H9 (cell line): ENCODE results near the gene OVOL1. TPM values are rescaled to one million over a fixed set of nuclear protein-coding genes. Genes with fewer than 3 reads are reported as not detected.
"Not testable (repeated sequence)": the region's sequence is repeated elsewhere in the genome, so short reads cannot be mapped to it uniquely, and the experiment has no call there.

Source experiments
- DNase-seq: peaks from one replicate; pipeline ENCODE4 v3.0.0-alpha.2; 2017
- H2AFZ ChIP-seq: one replicate; pipeline ENCODE4 v1.6.1; 2013; ENCODE audit warnings: mild to moderate bottlenecking, low read length, control low read depth, moderate library complexity
- H2AK5ac ChIP-seq: 2 replicates; pipeline ENCODE4 v1.6.1; 2013; ENCODE audit warnings: low read length, control low read depth, mixed read lengths; ENCODE audit not compliant: insufficient read length
- H2BK120ac ChIP-seq: one replicate; pipeline ENCODE4 v1.6.1; 2013; ENCODE audit warnings: low read depth, mild to moderate bottlenecking, low read length, control low read depth, inconsistent platforms; ENCODE audit not compliant: poor library complexity, severe bottlenecking
- H2BK12ac ChIP-seq: 2 replicates; pipeline ENCODE4 v1.6.1; 2013; ENCODE audit warnings: low read length, control low read depth, mixed read lengths, low read depth; ENCODE audit not compliant: insufficient read length
- H2BK15ac ChIP-seq: 2 replicates; pipeline ENCODE4 v1.6.1; 2013; ENCODE audit warnings: low read depth, low read length, control low read depth
- H2BK20ac ChIP-seq: one replicate; pipeline ENCODE4 v1.6.1; 2013; ENCODE audit warnings: low read depth, mild to moderate bottlenecking, low read length, control low read depth, inconsistent platforms; ENCODE audit not compliant: poor library complexity, severe bottlenecking
- H2BK5ac ChIP-seq: 2 replicates; pipeline ENCODE4 v1.6.1; 2013; ENCODE audit warnings: low read length, control low read depth, mixed read lengths; ENCODE audit not compliant: insufficient read length
- H3K14ac ChIP-seq: 2 replicates; pipeline ENCODE4 v1.6.1; 2013; ENCODE audit warnings: low read length, control low read depth; ENCODE audit not compliant: insufficient read depth
- H3K18ac ChIP-seq: 2 replicates; pipeline ENCODE4 v1.6.1; 2013; ENCODE audit warnings: low read depth, mild to moderate bottlenecking, mixed read lengths, low read length, control low read depth; ENCODE audit not compliant: insufficient read length
- H3K23ac ChIP-seq: 2 replicates; pipeline ENCODE4 v1.6.1; 2013; ENCODE audit warnings: low read length, control low read depth, mixed read lengths, low read depth; ENCODE audit not compliant: insufficient read length
- H3K23me2 ChIP-seq: 2 replicates; pipeline ENCODE4 v1.6.1; 2013; ENCODE audit warnings: low read depth, mild to moderate bottlenecking, mixed read lengths, low read length, control low read depth; ENCODE audit not compliant: insufficient read length, poor library complexity, severe bottlenecking
- H3K27ac ChIP-seq: 2 replicates; pipeline ENCODE4 v1.5.1; 2013; ENCODE audit warnings: low read length, control low read depth, mixed read lengths, low read depth; ENCODE audit not compliant: insufficient read length
- H3K27me3 ChIP-seq: 2 replicates; pipeline ENCODE4 v1.6.1; 2013; ENCODE audit warnings: low read length, control low read depth, inconsistent platforms; ENCODE audit not compliant: insufficient read depth
- H3K4ac ChIP-seq: 2 replicates; pipeline ENCODE4 v1.6.1; 2013; ENCODE audit warnings: low read depth, mild to moderate bottlenecking, control low read depth, inconsistent platforms, low read length, moderate library complexity
- H3K4me1 ChIP-seq: 2 replicates; pipeline ENCODE4 v1.6.1; 2013; ENCODE audit warnings: low read length, control low read depth, inconsistent platforms; ENCODE audit not compliant: insufficient read depth
- H3K4me2 ChIP-seq: 2 replicates; pipeline ENCODE4 v1.6.1; 2013; ENCODE audit warnings: low read length, control low read depth, mixed read lengths; ENCODE audit not compliant: insufficient read length, insufficient read depth
- H3K56ac ChIP-seq: 2 replicates; pipeline ENCODE4 v1.6.1; 2013; ENCODE audit warnings: low read depth, mild to moderate bottlenecking, mixed read lengths, low read length, control low read depth; ENCODE audit not compliant: insufficient read length
- H3K79me1 ChIP-seq: 2 replicates; pipeline ENCODE4 v1.6.1; 2013; ENCODE audit warnings: low read depth, mild to moderate bottlenecking, moderate library complexity, low read length, control low read depth, inconsistent platforms; ENCODE audit not compliant: insufficient read depth, poor library complexity, severe bottlenecking
- H3K79me2 ChIP-seq: 2 replicates; pipeline ENCODE4 v1.6.1; 2013; ENCODE audit warnings: low read length, control low read depth, inconsistent platforms; ENCODE audit not compliant: insufficient read depth
- H3K9ac ChIP-seq: 2 replicates; pipeline ENCODE4 v1.6.1; 2013; ENCODE audit warnings: low read length, control low read depth, mixed read lengths; ENCODE audit not compliant: insufficient read length; ENCODE audit errors: extremely low read depth
- H3K9me3 ChIP-seq: one replicate; pipeline ENCODE4 v1.6.1; 2013; ENCODE audit warnings: low read depth, low read length, inconsistent platforms; ENCODE audit not compliant: control insufficient read depth
- H3T11ph ChIP-seq: one replicate; pipeline ENCODE4 v1.6.1; 2013; ENCODE audit warnings: mild to moderate bottlenecking, low read length, control low read depth, inconsistent platforms
- H4K20me1 ChIP-seq: one replicate; pipeline ENCODE4 v1.6.1; 2013; ENCODE audit not compliant: control insufficient read depth, insufficient read length, insufficient read depth
- H4K5ac ChIP-seq: 2 replicates; pipeline ENCODE4 v1.6.1; 2013; ENCODE audit warnings: low read depth, mild to moderate bottlenecking, mixed read lengths, low read length, control low read depth; ENCODE audit not compliant: insufficient read length
- H4K8ac ChIP-seq: replicated peaks from 2 replicates; pipeline ENCODE4 v1.6.1; 2013; ENCODE audit warnings: low read length, control low read depth, mixed read lengths, low read depth; ENCODE audit not compliant: insufficient read length
- H4K91ac ChIP-seq: 2 replicates; pipeline ENCODE4 v1.6.1; 2013; ENCODE audit warnings: low read depth, mild to moderate bottlenecking, moderate library complexity, mixed read lengths, low read length, control low read depth; ENCODE audit not compliant: insufficient read length
- H3K27ac Mint-ChIP-seq, 3 experiments: 2 replicates in 2 of 3; 3 replicates in 1 of 3; pipeline ENCODE4 v1.8.0; 2020 to 2021; ENCODE audit warnings: mixed read lengths in 3 of 3, mild to moderate bottlenecking in 1 of 3, moderate library complexity in 1 of 3
- H3K27me3 Mint-ChIP-seq: 2 replicates; pipeline ENCODE4 v1.8.0; 2021; ENCODE audit warnings: low read depth, mild to moderate bottlenecking, moderate library complexity, mixed read lengths
- H3K36me3 Mint-ChIP-seq, 3 experiments: 2 replicates in 2 of 3; 3 replicates in 1 of 3; pipeline ENCODE4 v1.8.0; 2020 to 2021; ENCODE audit warnings: low read depth in 3 of 3, mixed read lengths in 3 of 3; ENCODE audit not compliant: insufficient read depth in 1 of 3
- H3K4me1 Mint-ChIP-seq, 2 experiments: 2 replicates each; pipeline ENCODE4 v1.8.0; 2020; ENCODE audit warnings: mixed read lengths in 2 of 2
- H3K4me3 Mint-ChIP-seq, 2 experiments: 2 replicates in 1 of 2; 3 replicates in 1 of 2; pipeline ENCODE4 v1.8.0; 2020 to 2021; ENCODE audit warnings: mild to moderate bottlenecking in 2 of 2, mixed read lengths in 2 of 2, moderate library complexity in 1 of 2
- H3K9me3 Mint-ChIP-seq, 2 experiments: 2 replicates in 1 of 2; 3 replicates in 1 of 2; pipeline ENCODE4 v1.8.0; 2020; ENCODE audit warnings: mild to moderate bottlenecking in 2 of 2, mixed read lengths in 2 of 2, moderate library complexity in 1 of 2
- WGBS: extraction: QIAGEN DNeasy Blood & Tissue Kit; methylation state at CpG from one replicate; pipeline ENCODE4 v1.1.7; 2013; ENCODE audit warnings: missing lambda C conversion rate, low lambda C conversion rate, mixed read lengths; ENCODE audit not compliant: insufficient read length; ENCODE audit errors: extremely low coverage; 5-methylcytosine and 5-hydroxymethylcytosine counted together
- total RNA-seq: library from RNA; stranded (reverse); gene quantifications from 2 replicates; pipeline ENCODE4 v1.2.1, GENCODE V29; 2021
- TF ChIP-seq, protein P1 (sequence below): fragments of 200-600 bp; sonication (generic); conservative IDR thresholded peaks from 3 replicates; pipeline ENCODE4 v1.8.0; 2021; ENCODE audit warnings: antibody characterized with exemption, mild to moderate bottlenecking

OVOL1 gene
- total RNA-seq, 1 experiment from 2014 or later: 5.1 TPM

DNA sequence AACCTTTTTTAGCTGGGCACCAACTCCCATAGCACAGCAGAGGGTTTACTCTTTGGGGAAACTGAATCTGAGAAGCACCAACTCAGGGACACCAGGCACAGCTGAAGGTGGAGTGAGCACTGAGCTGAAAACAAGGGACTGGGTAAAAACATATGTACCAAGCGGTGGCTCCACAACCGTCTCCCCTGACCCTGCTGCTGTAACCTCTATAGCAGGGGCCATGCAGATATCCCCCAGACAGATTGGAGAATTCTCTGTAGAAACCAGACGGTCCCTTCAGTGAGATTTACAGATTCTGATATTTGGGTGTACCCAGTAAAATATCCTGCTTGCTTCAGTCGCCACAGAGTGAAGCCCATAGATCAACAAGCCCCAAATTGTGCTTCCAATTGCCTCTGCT lies 42.6 kb downstream of the OVOL1 start:
- Mint-ChIP-seq H3K4me1 (peaks cover 4 to 14% of the 10 kb centered on the region in 2 experiments), H3K9me3 (peaks cover 0 to 6% of the 10 kb centered on the region in 2 experiments; a peak in 1 of 5 replicates), H3K27ac (no peak overlapping the region), H3K27me3 (peaks cover 28% of the 10 kb centered on the region), H3K4me3 (no peak overlapping the region), H3K36me3 (peaks cover 0 to 2% (median 1%) of the 10 kb centered on the region in 3 experiments; a peak in 2 of 7 replicates)
- H4K91ac ChIP-seq: no peak overlapping the region
- no peak overlapping the region for H3T11ph ChIP-seq
- no peak overlapping the region for H3K56ac ChIP-seq
- H2BK20ac ChIP-seq: no peak overlapping the region
- peaks cover 8% of the 10 kb centered on the region for H3K23me2 ChIP-seq
- no peak overlapping the region for H3K23ac ChIP-seq
- H2BK15ac ChIP-seq: no peak overlapping the region
- H4K5ac ChIP-seq: no peak overlapping the region
- no peak overlapping the region for H4K8ac ChIP-seq
- H3K4ac ChIP-seq: no peak overlapping the region
- TF ChIP-seq, protein P1, sequence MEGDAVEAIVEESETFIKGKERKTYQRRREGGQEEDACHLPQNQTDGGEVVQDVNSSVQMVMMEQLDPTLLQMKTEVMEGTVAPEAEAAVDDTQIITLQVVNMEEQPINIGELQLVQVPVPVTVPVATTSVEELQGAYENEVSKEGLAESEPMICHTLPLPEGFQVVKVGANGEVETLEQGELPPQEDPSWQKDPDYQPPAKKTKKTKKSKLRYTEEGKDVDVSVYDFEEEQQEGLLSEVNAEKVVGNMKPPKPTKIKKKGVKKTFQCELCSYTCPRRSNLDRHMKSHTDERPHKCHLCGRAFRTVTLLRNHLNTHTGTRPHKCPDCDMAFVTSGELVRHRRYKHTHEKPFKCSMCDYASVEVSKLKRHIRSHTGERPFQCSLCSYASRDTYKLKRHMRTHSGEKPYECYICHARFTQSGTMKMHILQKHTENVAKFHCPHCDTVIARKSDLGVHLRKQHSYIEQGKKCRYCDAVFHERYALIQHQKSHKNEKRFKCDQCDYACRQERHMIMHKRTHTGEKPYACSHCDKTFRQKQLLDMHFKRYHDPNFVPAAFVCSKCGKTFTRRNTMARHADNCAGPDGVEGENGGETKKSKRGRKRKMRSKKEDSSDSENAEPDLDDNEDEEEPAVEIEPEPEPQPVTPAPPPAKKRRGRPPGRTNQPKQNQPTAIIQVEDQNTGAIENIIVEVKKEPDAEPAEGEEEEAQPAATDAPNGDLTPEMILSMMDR: no peak
- no peaks in the 10 kb centered on the region for H3K9me3 ChIP-seq
- H2BK12ac ChIP-seq: no peak overlapping the region
- no peaks in the 10 kb centered on the region for H3K79me2 ChIP-seq
- no peak overlapping the region for H3K27ac ChIP-seq
- WGBS: no CpG with 5 or more reads among the region's 4 CpGs
- H2BK5ac ChIP-seq: no peak overlapping the region
- no peak overlapping the region for H3K4me2 ChIP-seq
- no peak overlapping the region for H2AFZ ChIP-seq
- no peaks in the 10 kb centered on the region for H4K20me1 ChIP-seq
- no peak overlapping the region for H3K14ac ChIP-seq
- H2AK5ac ChIP-seq: no peak overlapping the region
- H3K27me3 ChIP-seq: peaks cover 2% of the 10 kb centered on the region
- H3K9ac ChIP-seq: no peak overlapping the region
- no peak overlapping the region for H2BK120ac ChIP-seq
- peaks cover 4% of the 10 kb centered on the region; the same call in 1 of the 2 replicates for H3K4me1 ChIP-seq
- no peaks in the 10 kb centered on the region for H3K79me1 ChIP-seq
- no peak for DNase-seq
- H3K18ac ChIP-seq: no peak overlapping the region

DNA sequence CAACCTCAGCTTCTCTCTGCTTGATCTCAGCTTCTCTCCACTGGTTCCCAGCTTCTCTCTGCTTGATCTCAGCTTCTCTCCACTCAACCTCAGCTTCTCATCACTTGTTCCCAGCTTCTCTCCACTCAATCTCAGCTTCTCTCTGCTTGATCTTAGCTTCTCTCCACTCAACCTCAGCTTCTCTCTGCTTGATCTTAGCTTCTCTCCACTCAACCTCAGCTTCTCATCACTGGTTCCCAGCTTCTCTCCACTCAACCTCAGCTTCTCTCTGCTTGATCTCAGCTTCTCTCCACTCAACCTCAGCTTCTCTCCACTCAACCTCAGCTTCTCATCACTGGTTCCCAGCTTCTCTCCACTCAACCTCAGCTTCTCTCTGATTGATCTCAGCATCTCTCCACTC lies 45.4 kb downstream of the OVOL1 start:
- not testable (repeated sequence) for H2BK120ac ChIP-seq, H2BK12ac ChIP-seq, H3K4me1 ChIP-seq, H3K27me3 ChIP-seq, H3K9me3 ChIP-seq, H3K23ac ChIP-seq, H3K9ac ChIP-seq, H2BK15ac ChIP-seq, H3K79me2 ChIP-seq, H2AK5ac ChIP-seq, H3K36me3 Mint-ChIP-seq, H3K79me1 ChIP-seq, H3K18ac ChIP-seq, H3K14ac ChIP-seq, H3K27ac ChIP-seq, H2AFZ ChIP-seq, H3K9me3 Mint-ChIP-seq, H3T11ph ChIP-seq, H4K91ac ChIP-seq, H4K20me1 ChIP-seq, H4K8ac ChIP-seq, H3K56ac ChIP-seq, DNase-seq, H4K5ac ChIP-seq, H2BK5ac ChIP-seq, H3K23me2 ChIP-seq, H3K27ac Mint-ChIP-seq, H2BK20ac ChIP-seq, H3K4ac ChIP-seq
- H3K4me3 Mint-ChIP-seq: peak overlapping the region in 1 of 2 experiments; percentile 10; a peak in 3 of 5 replicates
- H3K27me3 Mint-ChIP-seq: peaks cover 28% of the 10 kb centered on the region
- peak overlapping the region; percentile 71 for H3K4me2 ChIP-seq
- peaks cover 4 to 14% of the 10 kb centered on the region in 2 experiments for H3K4me1 Mint-ChIP-seq
